GM23338 (cell line): ENCODE results near the gene TTLL13. TPM values are rescaled to one million over a fixed set of nuclear protein-coding genes. Genes with fewer than 3 reads are reported as not detected.

ENCODE experiments used
- ATAC-seq: fragments of 200-7000 bp; cut with Tn5 transposase; 3 replicates; pipeline ENCODE4 v1.9.1; 2020
- DNase-seq: peaks from one replicate; pipeline ENCODE4 v3.0.0-alpha.2; 2015; ENCODE audit warnings: low spot score
- H2AFZ ChIP-seq: fragments of 200-600 bp; sonication (generic); 2 replicates; pipeline ENCODE4 v1.8.0; 2016; ENCODE audit warnings: antibody characterized with exemption, mild to moderate bottlenecking, moderate library complexity
- H3F3A ChIP-seq: fragments of 200-600 bp; sonication (generic); replicated peaks from 2 replicates; pipeline ENCODE4 v1.8.0; 2017; ENCODE audit warnings: antibody characterized with exemption, mixed run types, low read depth
- H3K27ac ChIP-seq: fragments of 200-600 bp; sonication (generic); 2 replicates; pipeline ENCODE4 v1.6.1; 2016; ENCODE audit warnings: low read depth
- H3K27me3 ChIP-seq: fragments of 200-600 bp; sonication (generic); 2 replicates; pipeline ENCODE4 v1.8.0; 2016; ENCODE audit warnings: mild to moderate bottlenecking, mixed run types, moderate library complexity; ENCODE audit not compliant: insufficient read depth
- H3K36me3 ChIP-seq: fragments of 200-600 bp; sonication (generic); 2 replicates; pipeline ENCODE4 v1.8.0; 2016; ENCODE audit warnings: mild to moderate bottlenecking; ENCODE audit not compliant: insufficient read depth
- H3K4me1 ChIP-seq: fragments of 200-600 bp; sonication (generic); 2 replicates; pipeline ENCODE4 v1.8.0; 2016; ENCODE audit warnings: mild to moderate bottlenecking, moderate library complexity; ENCODE audit not compliant: insufficient read depth
- H3K4me2 ChIP-seq: fragments of 200-600 bp; sonication (generic); 2 replicates; pipeline ENCODE4 v1.7.1; 2017; ENCODE audit warnings: mixed run types
- H3K4me3 ChIP-seq: fragments of 200-600 bp; sonication (generic); 2 replicates; pipeline ENCODE4 v1.6.1; 2016; ENCODE audit warnings: mixed run types
- H3K79me2 ChIP-seq: fragments of 200-600 bp; sonication (generic); replicated peaks from 2 replicates; pipeline ENCODE4 v1.8.0; 2017; ENCODE audit warnings: mild to moderate bottlenecking; ENCODE audit not compliant: insufficient read depth
- H3K9me2 ChIP-seq: fragments of 200-600 bp; sonication (generic); 2 replicates; pipeline ENCODE4 v1.8.0; 2017; ENCODE audit not compliant: insufficient read depth
- H4K20me1 ChIP-seq: fragments of 200-600 bp; sonication (generic); replicated peaks from 2 replicates; pipeline ENCODE4 v1.8.0; 2017; ENCODE audit warnings: mild to moderate bottlenecking; ENCODE audit not compliant: insufficient read depth
- H3K27ac Mint-ChIP-seq: 2 replicates; pipeline ENCODE4 v1.8.0; 2020; ENCODE audit warnings: inconsistent platforms, mild to moderate bottlenecking, moderate library complexity, mixed read lengths
- H3K27me3 Mint-ChIP-seq: 3 replicates; pipeline ENCODE4 v1.8.0; 2022; ENCODE audit warnings: low read depth, mild to moderate bottlenecking, moderate library complexity, mixed read lengths, inconsistent platforms; ENCODE audit not compliant: insufficient read depth, poor library complexity
- H3K36me3 Mint-ChIP-seq: 3 replicates; pipeline ENCODE4 v1.8.0; 2021; ENCODE audit warnings: low read depth, mild to moderate bottlenecking, inconsistent platforms, moderate library complexity, mixed read lengths
- H3K4me1 Mint-ChIP-seq: 3 replicates; pipeline ENCODE4 v1.8.0; 2020; ENCODE audit warnings: mild to moderate bottlenecking, inconsistent platforms, mixed read lengths
- H3K4me3 Mint-ChIP-seq: 3 replicates; pipeline ENCODE4 v1.8.0; 2021; ENCODE audit warnings: moderate library complexity, mild to moderate bottlenecking, inconsistent platforms, mixed read lengths
- H3K9me3 Mint-ChIP-seq: 3 replicates; pipeline ENCODE4 v1.8.0; 2020; ENCODE audit warnings: moderate library complexity, mild to moderate bottlenecking, inconsistent platforms, mixed read lengths
- CREB1 ChIP-seq: fragments of 250-450 bp; sonication (Bioruptor Pico); IDR thresholded peaks from 2 replicates; pipeline ENCODE4 v1.5.0; 2020; ENCODE audit warnings: low read depth, mild to moderate bottlenecking, moderate library complexity
- CTCF ChIP-seq, 2 experiments: fragments of 200-600 bp in 1 of 2; sonication (generic) in 1 of 2; conservative IDR thresholded peaks; 2 replicates each; pipeline versions ENCODE4 v1.5.1 to v1.6.1; 2016 to 2017; ENCODE audit warnings: antibody characterized with exemption in 2 of 2, low read depth in 2 of 2, mild to moderate bottlenecking in 2 of 2, moderate library complexity in 1 of 2
- EZH2 ChIP-seq: fragments of 200-600 bp; sonication (generic); IDR thresholded peaks from one replicate; pipeline ENCODE4 v1.8.0; 2017; ENCODE audit warnings: antibody characterized with exemption, mild to moderate bottlenecking, low read depth; ENCODE audit not compliant: unreplicated experiment
- EZH2phosphoT487 ChIP-seq: fragments of 200-600 bp; sonication (generic); IDR thresholded peaks from one replicate; pipeline ENCODE4 v1.8.1; 2018; ENCODE audit warnings: antibody characterized with exemption; ENCODE audit not compliant: unreplicated experiment
- NANOG ChIP-seq: IDR thresholded peaks from 2 replicates; pipeline ENCODE4 v1.6.1; 2016; ENCODE audit warnings: antibody characterized with exemption, borderline replicate concordance
- POLR2AphosphoS5 ChIP-seq: IDR thresholded peaks from 2 replicates; pipeline ENCODE4 v1.6.1; 2016; ENCODE audit warnings: antibody characterized with exemption, low read depth
- REST ChIP-seq: IDR thresholded peaks from one replicate; pipeline ENCODE4 v1.6.1; 2018; ENCODE audit warnings: antibody characterized with exemption; ENCODE audit not compliant: unreplicated experiment
- STAT1 ChIP-seq: IDR thresholded peaks from one replicate; pipeline ENCODE4 v1.6.1; 2016; ENCODE audit warnings: antibody characterized with exemption; ENCODE audit not compliant: unreplicated experiment
- ZNF114 ChIP-seq: fragments of 250-450 bp; sonication (Bioruptor Pico); IDR thresholded peaks from 2 replicates; pipeline ENCODE4 v1.5.0; 2020; ENCODE audit warnings: mild to moderate bottlenecking, moderate library complexity
- ZNF331 ChIP-seq: fragments of 250-450 bp; sonication (Bioruptor Pico); IDR thresholded peaks from 2 replicates; pipeline ENCODE4 v1.5.0; 2020; ENCODE audit warnings: low read depth, mild to moderate bottlenecking, moderate library complexity
- polyA plus RNA-seq: library from polyadenylated mRNA; unstranded; fragments of >200 nt; fragmentation: Nextera tagmentation; extraction: Ambion mirVana; gene quantifications from 2 replicates; pipeline ENCODE4 v1.2.1, GENCODE V29; 2016
- total RNA-seq: library from RNA; depleted of rRNA; stranded (reverse); fragments of >200 nt; shearing (Covaris generic); gene quantifications from 2 replicates; pipeline ENCODE4 v1.2.3, GENCODE V29; 2014

TTLL13 gene
- total and polyA plus RNA-seq, 2 experiments from 2014 or later: not detected

GRCh38 chr15:90225047-90225446, 24.3 kb upstream of the TTLL13 start:
- H3K27me3 Mint-ChIP-seq: peaks cover 9% of the 10 kb centered on the region
- ATAC-seq (no peak), DNase-seq (no peak)
- no peak overlapping the region for H3K27ac Mint-ChIP-seq
- Histone ChIP-seq H3K4me2 (no peak overlapping the region), H3K4me1 (no peaks in the 10 kb centered on the region), H3K36me3 (peaks cover 12% of the 10 kb centered on the region), H3K9me2 (no peaks in the 10 kb centered on the region), H3F3A (no peaks in the 10 kb centered on the region), H3K4me3 (no peak overlapping the region), H4K20me1 (no peaks in the 10 kb centered on the region; the same call in 1 of the 2 replicates), H3K79me2 (no peaks in the 10 kb centered on the region), H3K27ac (no peak overlapping the region), H2AFZ (no peak overlapping the region), H3K27me3 (no peaks in the 10 kb centered on the region)
- H3K9me3 Mint-ChIP-seq: no peaks in the 10 kb centered on the region
- H3K36me3 Mint-ChIP-seq: peaks cover 35% of the 10 kb centered on the region
- no peak overlapping the region for H3K4me3 Mint-ChIP-seq
- H3K4me1 Mint-ChIP-seq: no peaks in the 10 kb centered on the region
- TF ChIP-seq CREB1 (no peak), ZNF331 (CRISPR knock-in tag) (no peak), ZNF114 (CRISPR knock-in tag) (no peak), STAT1 (no peak)

DNA sequence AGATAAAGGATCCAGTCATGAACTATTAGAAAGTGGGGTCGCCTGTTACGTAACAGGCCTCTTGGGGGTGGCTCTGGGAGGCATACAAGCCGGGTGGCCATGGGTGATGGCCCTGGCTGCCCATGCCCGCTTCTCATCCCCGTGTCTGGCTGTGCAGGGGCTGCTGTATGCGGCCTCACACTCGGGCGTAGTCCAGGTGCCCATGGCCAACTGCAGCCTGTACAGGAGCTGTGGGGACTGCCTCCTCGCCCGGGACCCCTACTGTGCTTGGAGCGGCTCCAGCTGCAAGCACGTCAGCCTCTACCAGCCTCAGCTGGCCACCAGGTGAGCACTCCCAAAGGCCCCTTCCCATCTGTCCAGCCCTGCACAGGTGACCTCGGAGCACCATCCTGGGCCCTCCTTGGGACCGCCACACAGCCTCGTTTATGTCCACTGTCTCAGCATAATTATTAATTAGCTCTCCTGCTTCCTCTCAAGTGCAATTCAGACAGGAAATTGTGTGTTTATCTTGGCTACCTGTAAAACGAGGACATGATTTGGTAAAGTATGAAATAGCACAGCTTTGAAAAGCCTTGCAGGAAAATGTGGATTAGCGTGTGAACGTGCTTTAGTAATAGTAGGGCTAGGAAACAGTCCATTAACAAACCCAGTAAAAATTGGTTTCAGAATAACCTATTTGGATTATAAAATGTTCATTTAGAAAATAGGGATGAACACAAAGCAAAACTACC, 23.7 kb upstream of the TTLL13 start:
- Histone ChIP-seq H3K27me3 (no peaks in the 10 kb centered on the region), H4K20me1 (no peaks in the 10 kb centered on the region; the same call in 1 of the 2 replicates), H3K36me3 (peaks cover 12% of the 10 kb centered on the region), H3F3A (no peaks in the 10 kb centered on the region), H3K9me2 (no peaks in the 10 kb centered on the region), H2AFZ (no peak overlapping the region), H3K4me1 (no peaks in the 10 kb centered on the region), H3K4me2 (no peak overlapping the region), H3K4me3 (no peak overlapping the region), H3K79me2 (no peaks in the 10 kb centered on the region), H3K27ac (no peak overlapping the region)
- peaks cover 35% of the 10 kb centered on the region for H3K36me3 Mint-ChIP-seq
- H3K4me1 Mint-ChIP-seq: no peaks in the 10 kb centered on the region
- H3K4me3 Mint-ChIP-seq: no peak overlapping the region
- H3K27ac Mint-ChIP-seq: no peak overlapping the region
- peaks cover 8% of the 10 kb centered on the region for H3K27me3 Mint-ChIP-seq
- no peak for TF ChIP-seq ZNF114 (CRISPR knock-in tag)
- no peak for TF ChIP-seq STAT1
- no peak for TF ChIP-seq CTCF (conservative IDR thresholded peaks at IDR 0.05; ENCODE audit: low read depth in 2 of 2)
- no peak for TF ChIP-seq CREB1
- TF ChIP-seq EZH2phosphoT487: no peak
- no peak for TF ChIP-seq ZNF331 (CRISPR knock-in tag)
- TF ChIP-seq POLR2AphosphoS5: no peak
- TF ChIP-seq NANOG: no peak
- TF ChIP-seq EZH2: no peak
- TF ChIP-seq REST: no peak
- no peak for DNase-seq
- no peak for ATAC-seq
- no peaks in the 10 kb centered on the region for H3K9me3 Mint-ChIP-seq
